IMR-90 (cell line): ENCODE data around the gene PHF21B. TPM values are rescaled to one million over a fixed set of nuclear protein-coding genes. Genes with fewer than 3 reads are reported as not detected.

Source experiments
- ATAC-seq: fragments of 200-7000 bp; cut with Tn5 transposase; 2 replicates; pipeline ENCODE4 v1.9.1; 2020; ENCODE audit warnings: low read depth, mild to moderate bottlenecking, moderate library complexity
- BruUV-seq: library from RNA; stranded (reverse); fragments of 400-500 nt; replicated peaks from 2 replicates; lab custom pipeline; 2021; lab: Mats Ljungman, UMichigan
- CTCF ChIA-PET: fragments of 300-600 bp; formaldehyde crosslinking; extraction: SDS; loops from one replicate; lab custom pipeline; 2021; ENCODE audit warnings: antibody characterized with exemption; lab: Yijun Ruan, JAX
- POLR2A ChIA-PET: fragments of 300-600 bp; sonication (Branson Sonifier 250); formaldehyde crosslinking; loops from one replicate; lab custom pipeline; 2022; ENCODE audit warnings: antibody characterized with exemption; ENCODE audit not compliant: unreplicated experiment; lab: Charles Lee
- DNase-seq: peaks from one replicate; pipeline ENCODE4 v3.0.0; 2013
- H2AFZ ChIP-seq: replicated peaks from 2 replicates; pipeline ENCODE3; 2013; ENCODE audit warnings: low read length, mild to moderate bottlenecking; ENCODE audit not compliant: poor library complexity
- H2AK5ac ChIP-seq: 2 replicates; pipeline ENCODE4 v1.6.1; 2013; ENCODE audit warnings: low read depth, low read length, inconsistent platforms
- H2AK9ac ChIP-seq: replicated peaks from 2 replicates; pipeline ENCODE3; 2013; ENCODE audit warnings: mild to moderate bottlenecking, low read depth, low read length, moderate library complexity; ENCODE audit not compliant: poor library complexity
- H2BK120ac ChIP-seq: 2 replicates; pipeline ENCODE4 v1.6.1; 2013; ENCODE audit warnings: low read depth, low read length, inconsistent platforms
- H2BK15ac ChIP-seq: 3 replicates; pipeline ENCODE4 v1.6.1; 2013; ENCODE audit warnings: low read depth, low read length, inconsistent platforms
- H2BK20ac ChIP-seq: 2 replicates; pipeline ENCODE4 v1.6.1; 2013; ENCODE audit warnings: low read depth, mild to moderate bottlenecking, inconsistent platforms, low read length, moderate library complexity
- H2BK5ac ChIP-seq: 2 replicates; pipeline ENCODE4 v1.6.1; 2013; ENCODE audit warnings: mild to moderate bottlenecking, low read depth, low read length, inconsistent platforms; ENCODE audit not compliant: poor library complexity, severe bottlenecking
- H3K14ac ChIP-seq: replicated peaks from 2 replicates; pipeline ENCODE4 v1.6.1; 2013; ENCODE audit warnings: low read depth, low read length, inconsistent platforms
- H3K18ac ChIP-seq: 2 replicates; pipeline ENCODE4 v1.6.1; 2013; ENCODE audit warnings: low read depth, low read length, control low read depth
- H3K23ac ChIP-seq: 2 replicates; pipeline ENCODE4 v1.6.1; 2013; ENCODE audit warnings: low read depth, low read length, inconsistent platforms
- H3K27ac ChIP-seq: 2 replicates; pipeline ENCODE4 v1.5.1; 2013; ENCODE audit warnings: mild to moderate bottlenecking, control low read depth, low read length; ENCODE audit not compliant: insufficient read depth
- H3K27me3 ChIP-seq: 2 replicates; pipeline ENCODE4 v1.6.1; 2013; ENCODE audit warnings: low read length; ENCODE audit not compliant: control insufficient read depth, insufficient read depth
- H3K36me3 ChIP-seq: 2 replicates; pipeline ENCODE4 v1.6.1; 2013; ENCODE audit warnings: low read length, mixed read lengths; ENCODE audit not compliant: control insufficient read depth, insufficient read depth
- H3K4ac ChIP-seq: 2 replicates; pipeline ENCODE4 v1.6.1; 2013; ENCODE audit warnings: low read depth, low read length, inconsistent platforms
- H3K4me1 ChIP-seq: 2 replicates; pipeline ENCODE4 v1.6.1; 2013; ENCODE audit warnings: low read length, mixed read lengths; ENCODE audit not compliant: control insufficient read depth, insufficient read depth
- H3K4me2 ChIP-seq: 2 replicates; pipeline ENCODE4 v1.6.1; 2013; ENCODE audit warnings: low read depth, mild to moderate bottlenecking, control low read depth, low read length, moderate library complexity
- H3K4me3 ChIP-seq: 2 replicates; pipeline ENCODE4 v1.5.1; 2013; ENCODE audit warnings: low read depth, mild to moderate bottlenecking, control low read depth, low read length, moderate library complexity; ENCODE audit not compliant: insufficient read depth
- H3K56ac ChIP-seq: 2 replicates; pipeline ENCODE4 v1.6.1; 2013; ENCODE audit warnings: low read length, inconsistent platforms; ENCODE audit not compliant: insufficient read depth; ENCODE audit errors: extremely low read depth
- H3K79me1 ChIP-seq, 2 experiments: 2 replicates each; pipeline ENCODE4 v1.6.1; 2013; ENCODE audit warnings: low read length in 2 of 2, inconsistent platforms in 1 of 2, low read depth in 1 of 2
- H3K9ac ChIP-seq: 2 replicates; pipeline ENCODE4 v1.6.1; 2013; ENCODE audit warnings: low read depth, low read length, control low read depth
- H3K9me1 ChIP-seq: 2 replicates; pipeline ENCODE4 v1.6.1; 2013; ENCODE audit warnings: low read length, inconsistent platforms; ENCODE audit not compliant: insufficient read depth
- H3K9me3 ChIP-seq: 2 replicates; pipeline ENCODE4 v1.6.1; 2013; ENCODE audit warnings: low read length; ENCODE audit not compliant: control insufficient read depth, insufficient read depth
- H4K20me1 ChIP-seq: 2 replicates; pipeline ENCODE4 v1.6.1; 2013; ENCODE audit warnings: low read length, inconsistent platforms; ENCODE audit not compliant: insufficient read depth
- H4K5ac ChIP-seq: 2 replicates; pipeline ENCODE4 v1.6.1; 2013; ENCODE audit warnings: mild to moderate bottlenecking, low read depth, low read length, control low read depth
- H4K8ac ChIP-seq, 2 experiments: 2 replicates each; pipeline ENCODE4 v1.6.1; 2013; ENCODE audit warnings: low read depth in 2 of 2, low read length in 2 of 2, control low read depth in 1 of 2, inconsistent platforms in 1 of 2
- H4K91ac ChIP-seq: 2 replicates; pipeline ENCODE4 v1.6.1; 2013; ENCODE audit warnings: low read depth, low read length, inconsistent platforms; ENCODE audit not compliant: insufficient read depth
- BHLHE40 ChIP-seq: fragments of 150-350 bp; IDR thresholded peaks from 2 replicates; pipeline ENCODE4 v1.6.1; 2016; ENCODE audit warnings: mild to moderate bottlenecking, low read depth, low read length
- CEBPB ChIP-seq: IDR thresholded peaks from 2 replicates; pipeline ENCODE4 v1.6.1; 2012; ENCODE audit warnings: low read depth, low read length, improper control_type of control experiment
- CHD1 ChIP-seq: IDR thresholded peaks from 2 replicates; pipeline ENCODE4 v1.6.1; 2012; ENCODE audit warnings: low read depth, low read length, improper control_type of control experiment
- CTCF ChIP-seq: conservative IDR thresholded peaks from 2 replicates; pipeline ENCODE4 v1.5.1; 2012; ENCODE audit warnings: mild to moderate bottlenecking, low read depth, low read length, improper control_type of control experiment
- FOS ChIP-seq: fragments of 150-350 bp; IDR thresholded peaks from 2 replicates; pipeline ENCODE4 v1.6.1; 2016; ENCODE audit warnings: low read depth, low read length
- NFE2L2 ChIP-seq: fragments of 150-350 bp; IDR thresholded peaks from 2 replicates; pipeline ENCODE4 v1.6.1; 2016; ENCODE audit warnings: low read depth, mild to moderate bottlenecking, low read length
- POLR2A ChIP-seq: IDR thresholded peaks from 2 replicates; pipeline ENCODE4 v1.6.1; 2012; ENCODE audit warnings: mild to moderate bottlenecking, low read depth, low read length
- RAD21 ChIP-seq: IDR thresholded peaks from 2 replicates; pipeline ENCODE4 v1.6.1; 2012; ENCODE audit warnings: low read length, improper control_type of control experiment
- RCOR1 ChIP-seq: IDR thresholded peaks from 2 replicates; pipeline ENCODE4 v1.6.1; 2012; ENCODE audit warnings: mild to moderate bottlenecking, low read length, improper control_type of control experiment; ENCODE audit not compliant: insufficient replicate concordance
- RFX5 ChIP-seq: IDR thresholded peaks from 2 replicates; pipeline ENCODE4 v1.8.0; 2012; ENCODE audit warnings: low read depth, mild to moderate bottlenecking, low read length, moderate library complexity
- WGBS, 2 experiments: methylation state at CpG; one replicate each; pipeline versions ENCODE4 v1.1.5 to v1.1.7; 2013; ENCODE audit warnings: missing lambda C conversion rate in 2 of 2; ENCODE audit not compliant: insufficient read length in 1 of 2; ENCODE audit errors: extremely low coverage in 2 of 2; 5-methylcytosine and 5-hydroxymethylcytosine counted together
- dilution Hi-C: fragments of 300-500 bp; cut with HindIII; formaldehyde crosslinking; loops from one replicate; pipeline ENCODE4 v1.14.3; 2018; ENCODE audit warnings: low sequenced_read_pairs; ENCODE audit not compliant: unreplicated experiment
- in situ Hi-C: fragments of 300-500 bp; cut with MboI; formaldehyde crosslinking; loops from 3 replicates; pipeline ENCODE4 v1.14.3; 2019; ENCODE audit warnings: low sequenced_read_pairs, inconsistent platforms, mixed read lengths
- intact Hi-C: fragments of 100-400 bp; cut with micrococcal nuclease; formaldehyde crosslinking; loops from 2 replicates; pipeline ENCODE4 v1.10.0; 2022
- polyA plus RNA-seq, 3 experiments: library from polyadenylated mRNA; depleted of rRNA; stranded (reverse); fragments of >200 nt; gene quantifications; 2 replicates each; pipeline ENCODE4 v1.2.3, GENCODE V29; 2012; ENCODE audit warnings: low replicate concordance in 1 of 3
- total RNA-seq: library from RNA; depleted of rRNA; stranded (reverse); fragments of >200 nt; gene quantifications from 2 replicates; pipeline ENCODE4 v1.2.3, GENCODE V29; 2012

Gene PHF21B
- total and polyA plus RNA-seq, 2 of the 4 experiments (the other 2 are of a cell fraction) = 0.02 TPM; not detected in 1

DNA sequence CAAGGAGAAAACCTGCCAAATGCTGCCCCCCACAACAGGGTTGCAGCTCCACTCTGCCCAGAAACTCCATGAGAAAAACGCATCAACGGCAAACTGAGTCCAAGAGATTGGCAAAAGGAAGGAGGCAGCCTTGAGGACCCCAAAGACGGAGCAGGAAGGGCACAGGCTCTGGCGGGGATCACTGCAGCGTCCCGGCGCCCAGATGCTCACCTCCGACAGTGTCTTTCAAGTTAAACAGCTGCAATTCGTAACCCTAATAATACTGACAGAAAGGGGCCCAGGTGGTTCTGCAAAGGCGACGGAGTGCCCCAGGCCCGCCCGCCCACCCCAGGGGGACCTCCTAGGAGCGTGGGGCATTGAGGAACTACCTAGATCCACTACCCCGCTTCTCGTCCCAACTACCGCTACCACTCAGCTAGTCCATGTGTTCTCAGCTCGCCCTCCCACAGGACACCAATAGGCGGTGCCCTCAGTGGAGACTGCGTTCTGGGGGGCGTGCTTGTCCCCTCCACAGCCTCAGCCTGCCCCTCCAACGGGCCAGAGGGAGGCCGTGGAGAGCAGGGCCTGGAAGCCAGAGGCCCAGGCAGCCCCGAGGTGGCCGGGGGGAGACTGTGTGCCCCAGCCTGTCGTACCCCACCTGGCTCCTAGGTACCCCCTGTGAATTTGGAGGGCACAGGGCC, 127.4 kb downstream of the PHF21B start:
- Histone ChIP-seq H4K91ac (no peak overlapping the region), H3K4ac (no peak overlapping the region), H3K56ac (no peak overlapping the region), H2BK15ac (no peak overlapping the region), H3K79me1 (no peaks in the 10 kb centered on the region), H3K36me3 (no peaks in the 10 kb centered on the region), H3K23ac (no peak overlapping the region), H4K20me1 (no peaks in the 10 kb centered on the region), H3K4me1 (no peaks in the 10 kb centered on the region), H3K9me1 (no peaks in the 10 kb centered on the region), H2AK9ac (no peak overlapping the region), H3K4me3 (no peak overlapping the region), H3K4me2 (no peak overlapping the region), H2BK120ac (no peak overlapping the region), H3K9ac (no peak overlapping the region), H2AK5ac (no peak overlapping the region), H2BK20ac (no peak overlapping the region), H2AFZ (no peak overlapping the region), H3K9me3 (0 out of 2 replicates have a peak, but pooled peaks cover 2% of the 10 kb centered on the region), H3K14ac (no peak overlapping the region), H3K27me3 (no peaks in the 10 kb centered on the region; the same call in 1 of the 2 replicates), H3K18ac (no peak overlapping the region), H2BK5ac (no peak overlapping the region), H3K27ac (no peak overlapping the region), H4K8ac (no peak overlapping the region), H4K5ac (no peak overlapping the region)
- no peak for DNase-seq
- in situ Hi-C loops = loop anchor here (10.0 kb wide), 1 partner anchor 58 kb away; no protein-coding TSS in a partner anchor
- POLR2A ChIA-PET = no interaction called here
- dilution Hi-C loops = no loop called here
- CTCF ChIA-PET = no interaction called here
- BruUV-seq = no TSS peak
- TF ChIP-seq FOS (no peak), BHLHE40 (no peak), RCOR1 (no peak), NFE2L2 (no peak), RFX5 (no peak), CEBPB (no peak), RAD21 (no peak), CTCF (no peak), CHD1 (no peak), POLR2A (no peak)
- WGBS, 2 experiments = 78% methylated on average over 3 of the region's 26 CpGs; no CpG with 5 or more reads in 1 of the 2 experiments
- no peak for ATAC-seq
- intact Hi-C loops = no loop called here
